Fibroblast of pulmonary artery (primary cell): ENCODE data around the gene CDH11.

ENCODE experiments used
- DNase-seq: peaks from one replicate; pipeline ENCODE4 v3.0.0-alpha.2; 2010; ENCODE audit warnings: low read depth
- H3K4me3 ChIP-seq: replicated peaks from 2 replicates; pipeline ENCODE4 v1.5.1; 2011; ENCODE audit warnings: low read depth, mild to moderate bottlenecking, control low read depth, low read length, moderate library complexity
- TF ChIP-seq, protein P1 (sequence below): IDR thresholded peaks from 2 replicates; pipeline ENCODE4 v1.5.1; 2011; ENCODE audit warnings: mild to moderate bottlenecking, control low read depth, low read length, inconsistent platforms; ENCODE audit errors: missing control alignments

CDH11 gene

DNA sequence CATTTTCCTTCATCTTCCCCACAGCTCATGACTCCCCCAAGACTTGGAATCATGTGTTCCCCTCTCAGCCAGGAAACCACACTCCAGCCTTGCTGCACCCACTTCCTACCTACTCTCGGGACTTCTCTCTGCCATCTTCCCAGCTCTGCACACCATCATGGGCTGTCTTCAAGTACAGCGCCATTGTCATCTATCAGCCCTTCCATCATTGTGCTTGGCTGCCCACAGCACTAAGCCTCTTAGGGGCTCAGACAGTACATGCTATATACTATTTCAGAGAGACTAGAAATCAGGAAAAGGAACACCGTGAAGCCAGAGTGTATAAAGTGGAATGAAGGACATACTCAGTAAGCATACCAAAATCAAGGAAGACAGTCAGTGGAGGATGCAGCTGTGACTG is 64.7 kb downstream of the CDH11 start:
- no peak for DNase-seq
- TF ChIP-seq, protein P1, sequence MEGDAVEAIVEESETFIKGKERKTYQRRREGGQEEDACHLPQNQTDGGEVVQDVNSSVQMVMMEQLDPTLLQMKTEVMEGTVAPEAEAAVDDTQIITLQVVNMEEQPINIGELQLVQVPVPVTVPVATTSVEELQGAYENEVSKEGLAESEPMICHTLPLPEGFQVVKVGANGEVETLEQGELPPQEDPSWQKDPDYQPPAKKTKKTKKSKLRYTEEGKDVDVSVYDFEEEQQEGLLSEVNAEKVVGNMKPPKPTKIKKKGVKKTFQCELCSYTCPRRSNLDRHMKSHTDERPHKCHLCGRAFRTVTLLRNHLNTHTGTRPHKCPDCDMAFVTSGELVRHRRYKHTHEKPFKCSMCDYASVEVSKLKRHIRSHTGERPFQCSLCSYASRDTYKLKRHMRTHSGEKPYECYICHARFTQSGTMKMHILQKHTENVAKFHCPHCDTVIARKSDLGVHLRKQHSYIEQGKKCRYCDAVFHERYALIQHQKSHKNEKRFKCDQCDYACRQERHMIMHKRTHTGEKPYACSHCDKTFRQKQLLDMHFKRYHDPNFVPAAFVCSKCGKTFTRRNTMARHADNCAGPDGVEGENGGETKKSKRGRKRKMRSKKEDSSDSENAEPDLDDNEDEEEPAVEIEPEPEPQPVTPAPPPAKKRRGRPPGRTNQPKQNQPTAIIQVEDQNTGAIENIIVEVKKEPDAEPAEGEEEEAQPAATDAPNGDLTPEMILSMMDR = no peak
- no peak overlapping the region for H3K4me3 ChIP-seq

DNA sequence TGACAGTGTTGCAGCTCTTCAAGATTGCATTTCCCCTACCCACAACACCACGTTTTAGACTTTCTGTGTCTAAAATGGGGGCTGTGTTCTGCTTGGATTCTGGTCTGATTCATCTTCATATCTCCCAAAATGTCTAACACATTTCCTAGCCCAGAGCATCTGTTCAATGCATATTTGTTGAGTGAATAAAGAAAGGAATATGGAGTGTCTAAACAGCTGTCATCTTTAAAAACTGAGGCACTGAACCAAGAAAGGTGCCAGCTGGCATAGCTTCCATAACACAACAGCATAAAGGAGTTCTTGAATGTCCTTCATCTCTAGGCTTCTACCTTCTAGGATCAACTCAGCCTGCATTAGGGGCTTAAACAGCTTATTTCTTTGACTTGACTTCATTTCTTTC is 67.4 kb downstream of the CDH11 start:
- TF ChIP-seq, protein P1 = no peak
- DNase-seq = no peak
- no peak overlapping the region for H3K4me3 ChIP-seq

DNA sequence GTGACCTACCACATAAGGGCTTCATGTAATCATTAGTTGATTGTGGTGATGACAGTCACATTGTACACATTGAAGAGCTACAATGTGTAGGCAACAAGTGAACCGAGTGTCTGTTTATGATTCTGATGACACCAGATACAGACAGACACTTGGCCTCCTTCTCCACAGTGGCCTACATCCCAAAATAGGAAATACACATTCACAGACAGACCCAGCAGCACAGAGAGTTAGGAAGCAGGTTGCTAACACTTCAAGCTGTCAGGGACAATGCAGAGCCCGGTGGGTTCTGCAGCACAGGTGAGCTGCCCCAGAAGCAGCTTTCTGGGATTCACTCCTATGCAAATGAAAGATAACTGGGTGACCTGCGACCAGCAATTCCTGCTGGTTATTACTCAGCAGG is 72.2 kb downstream of the CDH11 start:
- TF ChIP-seq, protein P1 = no peak
- H3K4me3 ChIP-seq = no peak overlapping the region
- DNase-seq = no peak

DNA sequence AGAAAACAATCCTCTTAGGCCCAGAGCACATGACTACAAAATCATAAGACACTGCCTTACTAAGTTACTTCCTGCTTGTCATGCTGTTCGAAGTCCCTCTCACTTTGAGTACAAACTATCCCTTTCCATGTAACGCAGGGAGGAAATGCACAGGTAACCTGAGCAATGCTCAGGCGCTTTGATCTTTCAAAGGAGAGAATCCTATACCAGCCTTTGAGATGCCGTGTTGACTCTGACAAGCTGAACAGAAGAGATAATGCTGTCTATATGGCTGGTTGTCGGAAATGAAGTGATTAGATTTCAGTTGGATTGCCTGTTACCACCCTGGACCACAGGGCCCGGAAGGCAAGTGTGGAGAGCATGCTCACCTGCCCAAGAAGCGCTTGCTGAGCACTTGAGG is 75.9 kb downstream of the CDH11 start:
- TF ChIP-seq, protein P1 = no peak
- no peak for DNase-seq
- no peak overlapping the region for H3K4me3 ChIP-seq

DNA sequence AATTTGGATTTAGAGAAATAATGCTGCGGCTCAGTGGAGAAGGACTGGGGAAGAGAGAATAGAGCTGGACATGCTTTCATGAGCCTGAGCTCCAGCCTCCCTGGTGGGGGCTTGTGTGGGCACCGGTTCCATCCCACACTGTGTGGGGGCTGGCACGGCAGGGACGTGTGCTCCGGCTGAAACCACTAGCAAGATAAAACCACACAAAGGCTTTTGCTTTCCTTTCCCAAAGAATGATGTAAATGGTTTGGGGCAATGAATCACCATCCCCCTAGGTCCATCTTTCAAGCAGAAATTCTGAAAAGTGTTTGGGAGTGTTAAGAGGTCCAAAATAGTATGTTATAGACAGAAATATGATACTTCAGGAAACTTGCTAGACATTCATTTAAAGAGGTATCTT is 77.0 kb downstream of the CDH11 start:
- H3K4me3 ChIP-seq = no peak overlapping the region
- peak; percentile 81 for DNase-seq

DNA sequence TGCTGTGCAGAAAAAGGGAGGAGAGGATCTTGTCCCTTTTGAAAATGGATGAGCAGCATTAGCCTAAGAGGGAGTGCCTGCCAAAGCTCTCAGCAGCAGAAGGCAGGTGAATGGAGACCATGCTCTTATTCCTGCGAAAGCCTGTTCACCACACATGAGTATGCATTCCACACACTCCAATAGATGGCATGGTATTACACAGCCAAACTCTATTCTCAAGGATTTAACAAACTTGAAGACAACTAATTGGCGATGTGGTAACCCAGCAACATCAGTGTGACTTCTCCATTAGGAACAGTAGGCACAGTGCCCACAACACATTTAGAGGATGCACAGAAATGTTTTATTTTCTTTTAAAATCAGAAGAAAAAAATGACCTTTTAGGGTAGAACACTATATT is 77.8 kb downstream of the CDH11 start:
- no peak overlapping the region for H3K4me3 ChIP-seq
- no peak for DNase-seq
- TF ChIP-seq, protein P1 = no peak

More for the DNA sequence above, 77.0 kb downstream of the CDH11 start:
- TF ChIP-seq, protein P1 = no peak

DNA sequence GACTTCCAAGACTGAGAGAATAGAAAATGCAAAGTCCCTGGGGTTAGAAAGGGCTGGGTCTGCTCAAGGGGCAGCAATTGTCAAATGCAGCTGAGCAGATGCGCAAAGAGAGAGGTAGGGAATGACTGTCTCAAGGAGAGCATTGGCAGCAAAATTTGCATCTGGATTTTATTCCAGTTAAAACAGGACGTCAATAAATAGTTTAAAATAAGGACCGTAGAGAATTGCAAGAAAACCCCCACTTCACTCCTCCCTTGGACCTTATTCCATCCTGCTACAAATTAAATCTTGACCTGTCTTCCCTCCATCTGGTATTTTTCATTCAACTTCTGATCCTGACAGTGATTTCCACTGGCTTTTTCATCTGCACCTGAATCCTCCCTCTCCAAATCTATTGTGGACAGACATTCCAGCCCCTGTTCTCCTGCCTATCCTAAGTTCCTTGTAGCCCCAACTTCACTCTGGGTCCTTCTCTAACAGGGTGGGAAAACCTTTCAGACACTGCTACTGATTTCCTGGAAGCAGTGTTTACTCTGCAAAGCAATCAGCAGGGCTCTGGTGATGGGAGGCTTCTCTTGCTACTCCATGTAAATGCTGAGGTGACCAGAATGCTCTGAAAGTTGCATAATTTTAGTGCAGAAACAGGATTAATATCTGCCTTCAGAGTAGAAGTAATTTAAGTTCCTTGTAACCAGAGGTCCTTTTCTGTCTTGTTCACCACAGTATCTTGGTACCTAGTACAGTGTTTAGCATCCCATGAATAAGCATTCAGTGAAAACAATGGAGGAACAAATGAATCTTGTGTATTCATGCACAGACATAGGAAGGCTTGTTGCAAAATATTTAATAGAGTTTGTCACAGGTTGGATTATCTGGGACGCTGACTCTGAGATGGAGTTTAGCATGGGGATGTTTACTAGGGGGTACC is 79.2 kb downstream of the CDH11 start:
- H3K4me3 ChIP-seq = no peak overlapping the region
- DNase-seq = no peak
- TF ChIP-seq, protein P1 = no peak
